Calu3 (cell line): ENCODE data around the gene GMDS. TPM values are rescaled to one million over a fixed set of nuclear protein-coding genes. Genes with fewer than 3 reads are reported as not detected.

Source experiments
- BruUV-seq: library from RNA; stranded (reverse); fragments of 400-500 nt; replicated peaks from 2 replicates; lab custom pipeline; 2021; lab: Mats Ljungman, UMichigan
- CTCF ChIA-PET: fragments of 300-600 bp; sonication (Branson Sonifier 250); formaldehyde crosslinking; loops from one replicate; lab custom pipeline; 2022; ENCODE audit warnings: antibody characterized with exemption; lab: Charles Lee
- DNase-seq: peaks from one replicate; pipeline ENCODE4 v3.0.0; 2022
- H3K27ac Mint-ChIP-seq: one replicate; pipeline ENCODE4 v1.8.0; 2022; ENCODE audit warnings: mixed read lengths; ENCODE audit not compliant: unreplicated experiment
- H3K27me3 Mint-ChIP-seq: one replicate; pipeline ENCODE4 v1.8.0; 2022; ENCODE audit warnings: mixed read lengths; ENCODE audit not compliant: unreplicated experiment
- H3K36me3 Mint-ChIP-seq: one replicate; pipeline ENCODE4 v1.8.0; 2022; ENCODE audit warnings: mild to moderate bottlenecking, moderate library complexity, mixed read lengths; ENCODE audit not compliant: insufficient read depth, unreplicated experiment
- H3K4me1 Mint-ChIP-seq: one replicate; pipeline ENCODE4 v1.8.0; 2022; ENCODE audit warnings: mild to moderate bottlenecking, low read depth, mixed read lengths; ENCODE audit not compliant: unreplicated experiment
- H3K4me3 Mint-ChIP-seq: one replicate; pipeline ENCODE4 v1.8.0; 2022; ENCODE audit warnings: mild to moderate bottlenecking, low read depth, moderate library complexity, mixed read lengths; ENCODE audit not compliant: unreplicated experiment
- H3K9me3 Mint-ChIP-seq: one replicate; pipeline ENCODE4 v1.8.0; 2022; ENCODE audit warnings: low read depth, mixed read lengths; ENCODE audit not compliant: unreplicated experiment
- intact Hi-C: fragments of 100-400 bp; cut with micrococcal nuclease; formaldehyde crosslinking; loops from one replicate; pipeline ENCODE4 v1.10.0; 2022; ENCODE audit not compliant: unreplicated experiment
- total RNA-seq: library from RNA; stranded (reverse); gene quantifications from 2 replicates; pipeline ENCODE4 v1.2.3, GENCODE V29; 2022
- TF ChIP-seq, protein P1 (sequence below): fragments of 200-600 bp; IDR thresholded peaks from one replicate; pipeline ENCODE4 v1.8.0; 2022; ENCODE audit warnings: antibody characterized with exemption; ENCODE audit not compliant: unreplicated experiment

Gene GMDS
- total RNA-seq, 1 experiment from 2014 or later: 58.2 TPM

DNA sequence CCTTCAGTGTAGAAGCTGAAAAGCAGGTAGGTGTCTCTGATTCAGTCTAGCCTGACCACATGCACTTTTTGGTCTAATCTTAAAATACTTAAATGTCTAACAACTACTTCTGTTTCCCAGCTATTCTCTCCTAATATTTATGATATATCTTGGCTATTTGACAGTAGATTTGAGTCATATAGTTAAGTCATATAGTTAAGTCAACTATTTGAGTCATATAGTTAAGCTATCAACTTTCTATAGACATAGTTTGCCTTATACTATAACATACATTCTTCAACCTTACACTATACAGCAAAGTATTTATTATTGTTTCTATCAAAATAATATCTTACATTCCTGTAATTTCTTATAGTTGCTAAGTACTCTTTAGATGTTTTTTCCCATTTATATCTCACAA is 110.9 kb downstream of the GMDS start:
- CTCF ChIA-PET: interaction anchor here (1.4 kb wide), 1 partner anchor 29 kb away, joined by 4 read pairs; no protein-coding TSS in a partner anchor
- Mint-ChIP-seq H3K4me1 (peaks cover 10% of the 10 kb centered on the region), H3K27ac (no peak overlapping the region), H3K4me3 (no peak overlapping the region), H3K9me3 (no peaks in the 10 kb centered on the region), H3K36me3 (no peaks in the 10 kb centered on the region), H3K27me3 (no peaks in the 10 kb centered on the region)
- DNase-seq: no peak
- intact Hi-C loops: no loop called here
- BruUV-seq: no TSS peak
- TF ChIP-seq, protein P1, sequence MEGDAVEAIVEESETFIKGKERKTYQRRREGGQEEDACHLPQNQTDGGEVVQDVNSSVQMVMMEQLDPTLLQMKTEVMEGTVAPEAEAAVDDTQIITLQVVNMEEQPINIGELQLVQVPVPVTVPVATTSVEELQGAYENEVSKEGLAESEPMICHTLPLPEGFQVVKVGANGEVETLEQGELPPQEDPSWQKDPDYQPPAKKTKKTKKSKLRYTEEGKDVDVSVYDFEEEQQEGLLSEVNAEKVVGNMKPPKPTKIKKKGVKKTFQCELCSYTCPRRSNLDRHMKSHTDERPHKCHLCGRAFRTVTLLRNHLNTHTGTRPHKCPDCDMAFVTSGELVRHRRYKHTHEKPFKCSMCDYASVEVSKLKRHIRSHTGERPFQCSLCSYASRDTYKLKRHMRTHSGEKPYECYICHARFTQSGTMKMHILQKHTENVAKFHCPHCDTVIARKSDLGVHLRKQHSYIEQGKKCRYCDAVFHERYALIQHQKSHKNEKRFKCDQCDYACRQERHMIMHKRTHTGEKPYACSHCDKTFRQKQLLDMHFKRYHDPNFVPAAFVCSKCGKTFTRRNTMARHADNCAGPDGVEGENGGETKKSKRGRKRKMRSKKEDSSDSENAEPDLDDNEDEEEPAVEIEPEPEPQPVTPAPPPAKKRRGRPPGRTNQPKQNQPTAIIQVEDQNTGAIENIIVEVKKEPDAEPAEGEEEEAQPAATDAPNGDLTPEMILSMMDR: no peak

DNA sequence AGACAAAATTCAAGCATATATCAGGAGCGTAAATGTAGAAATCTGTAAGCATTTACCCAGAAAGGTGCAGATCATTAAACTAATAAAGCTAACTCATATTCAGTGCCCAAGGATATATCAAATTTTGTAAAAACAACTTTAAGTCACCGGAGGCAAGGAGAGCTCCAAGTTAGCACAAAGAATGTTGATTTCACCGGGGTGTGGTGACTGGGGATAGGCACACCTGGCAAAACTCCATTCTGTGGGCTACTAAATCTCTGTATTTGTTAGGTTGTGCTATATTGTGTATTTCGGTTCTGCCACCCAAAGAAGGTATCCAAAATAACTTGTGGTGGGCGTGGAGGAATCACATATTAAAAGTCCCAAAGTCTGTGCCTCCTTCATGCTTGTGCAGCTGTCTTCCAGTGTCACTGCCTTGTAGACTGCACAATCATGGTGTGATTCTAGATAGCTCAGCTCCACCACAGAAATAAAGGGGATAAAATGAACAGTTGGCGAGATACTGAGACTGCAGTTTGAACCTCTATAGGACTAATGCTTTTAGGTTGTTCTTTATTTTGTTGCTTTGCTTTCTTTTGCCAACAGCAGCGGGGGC is 111.6 kb downstream of the GMDS start:
- no peaks in the 10 kb centered on the region for H3K9me3 Mint-ChIP-seq
- TF ChIP-seq, protein P1: no peak
- no peak overlapping the region for H3K4me3 Mint-ChIP-seq
- no peaks in the 10 kb centered on the region for H3K27me3 Mint-ChIP-seq
- no peak for DNase-seq
- BruUV-seq: no TSS peak
- H3K4me1 Mint-ChIP-seq: peaks cover 10% of the 10 kb centered on the region
- H3K27ac Mint-ChIP-seq: peak overlapping the region; percentile 54
- intact Hi-C loops: no loop called here
- CTCF ChIA-PET: interaction anchor here (1.4 kb wide), 1 partner anchor 29 kb away, joined by 4 read pairs; no protein-coding TSS in a partner anchor
- H3K36me3 Mint-ChIP-seq: no peaks in the 10 kb centered on the region

DNA sequence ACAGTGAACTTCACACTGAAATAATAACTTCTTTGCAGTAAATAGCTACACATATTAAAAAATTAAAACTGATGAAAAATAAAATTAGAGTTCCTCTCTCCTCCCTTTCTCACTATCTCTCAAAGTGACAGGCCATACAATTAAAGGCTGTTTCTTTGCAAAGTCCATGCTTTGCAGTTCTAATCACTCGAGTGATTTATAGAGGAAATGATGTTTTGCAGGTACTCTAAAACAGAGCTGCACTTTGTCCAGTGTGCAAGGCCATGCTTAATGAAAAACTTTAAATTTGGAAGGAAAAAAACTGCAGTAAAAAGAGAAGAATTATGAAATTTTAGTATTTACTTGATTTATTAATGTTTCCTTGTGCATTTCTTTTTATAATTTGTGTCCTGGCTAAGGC is 112.5 kb downstream of the GMDS start:
- Mint-ChIP-seq H3K36me3 (no peaks in the 10 kb centered on the region), H3K27me3 (no peaks in the 10 kb centered on the region), H3K4me3 (no peak overlapping the region), H3K9me3 (no peaks in the 10 kb centered on the region), H3K27ac (no peak overlapping the region), H3K4me1 (peaks cover 10% of the 10 kb centered on the region)
- intact Hi-C loops: no loop called here
- CTCF ChIA-PET: no interaction called here
- no peak for DNase-seq
- BruUV-seq: no TSS peak
- TF ChIP-seq, protein P1: no peak

DNA sequence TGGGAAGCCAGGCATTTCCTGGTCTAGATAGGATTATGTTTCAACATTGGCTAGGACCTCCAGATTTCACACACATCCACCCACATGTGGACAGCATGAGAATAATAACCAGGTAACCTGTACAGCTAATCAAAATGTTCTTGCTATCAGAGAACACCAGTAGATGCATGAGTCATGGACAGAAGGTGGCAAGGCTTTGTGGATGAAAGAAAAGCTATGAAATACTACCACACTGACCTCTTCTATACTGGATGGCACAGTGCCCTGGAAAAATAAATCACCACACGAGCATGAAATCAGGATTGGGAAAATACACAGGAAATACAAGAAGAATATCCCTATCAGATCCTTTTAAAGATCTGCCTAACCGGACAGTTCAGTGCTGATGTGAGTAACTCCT is 113.0 kb downstream of the GMDS start:
- no peaks in the 10 kb centered on the region for H3K36me3 Mint-ChIP-seq
- H3K9me3 Mint-ChIP-seq: no peaks in the 10 kb centered on the region
- DNase-seq: peak; percentile 20
- no peak overlapping the region for H3K27ac Mint-ChIP-seq
- TF ChIP-seq, protein P1: no peak
- no peak overlapping the region for H3K4me3 Mint-ChIP-seq
- H3K4me1 Mint-ChIP-seq: peaks cover 10% of the 10 kb centered on the region
- BruUV-seq: no TSS peak
- H3K27me3 Mint-ChIP-seq: no peaks in the 10 kb centered on the region
- CTCF ChIA-PET: interaction anchor here (0.6 kb wide), 1 partner anchor 234 kb away, joined by 3 read pairs; no protein-coding TSS in a partner anchor
- intact Hi-C loops: no loop called here
